Pons (tissue), 1 donor: ENCODE data around the gene CTCF.
"Not testable (repeated sequence)": the region's sequence is repeated elsewhere in the genome, so short reads cannot be mapped to it uniquely, and the experiment has no call there.

Source experiments
- DNase-seq: peaks from one replicate; pipeline ENCODE4 v3.0.0-alpha.2; 2016; ENCODE audit warnings: low spot score

The CTCF gene

DNA sequence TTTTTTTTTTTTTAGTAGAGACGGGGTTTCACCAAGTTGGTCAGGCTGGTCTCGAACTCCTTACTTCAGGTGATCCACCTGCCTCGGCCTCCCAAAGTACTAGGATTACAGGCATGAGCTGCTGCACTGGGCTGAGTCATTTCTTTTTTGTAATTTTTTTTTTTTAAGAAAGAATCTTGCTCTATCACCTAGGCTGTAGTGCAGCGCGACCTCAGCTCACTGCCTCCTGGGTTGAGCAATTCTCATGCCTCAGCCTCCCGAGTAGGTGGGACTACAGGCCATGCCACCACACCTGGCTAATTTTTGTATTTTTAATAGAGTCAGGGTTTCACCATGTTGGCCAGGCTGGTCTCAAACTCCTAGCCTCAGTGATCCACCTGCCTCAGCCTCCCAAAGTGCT, 28.3 kb upstream of the CTCF start:
- not testable (repeated sequence) for DNase-seq

DNA sequence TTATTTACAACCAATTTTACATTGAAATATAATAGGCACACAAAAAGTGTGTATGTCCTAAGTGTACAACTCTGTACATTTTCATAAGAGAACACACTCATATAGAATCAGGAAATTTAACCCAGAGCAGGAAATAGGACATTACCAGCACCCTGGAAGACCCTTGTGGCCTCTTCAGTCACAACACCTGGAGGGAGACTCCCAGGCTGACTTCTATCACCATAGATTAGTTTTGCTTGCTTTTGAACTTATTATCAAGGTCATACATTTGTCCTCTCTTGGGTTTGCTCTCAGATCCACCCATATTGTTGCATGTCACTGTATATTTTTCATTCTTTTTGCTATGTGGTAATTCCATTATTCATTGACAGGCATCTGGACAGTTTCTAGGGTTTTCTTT, 27.9 kb upstream of the CTCF start:
- no peak for DNase-seq

DNA sequence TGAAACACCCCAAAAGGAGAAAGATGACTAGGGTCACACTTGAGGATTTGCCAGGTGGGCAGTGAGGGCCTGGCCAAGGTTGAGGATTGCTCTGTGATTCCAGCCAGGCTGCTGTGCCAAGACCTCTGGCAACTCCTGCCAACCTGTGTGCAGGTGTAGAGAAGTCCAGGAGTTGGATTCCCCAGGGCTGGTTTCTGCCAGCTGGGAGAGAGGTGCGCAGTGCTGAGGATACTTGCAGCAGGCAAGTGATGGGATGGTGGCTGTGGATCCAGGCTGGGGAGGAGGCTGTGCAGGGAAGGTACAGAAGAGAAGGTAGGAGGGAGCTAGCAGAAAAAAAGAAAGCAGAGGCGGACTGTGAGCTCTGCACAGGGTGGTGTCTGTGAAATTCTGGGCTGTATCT, 27.1 kb upstream of the CTCF start:
- DNase-seq: no peak

- no peak for DNase-seq
Observed at GRCh38 chr16:67537270-67537635, 25.1 kb upstream of the CTCF start.

DNA sequence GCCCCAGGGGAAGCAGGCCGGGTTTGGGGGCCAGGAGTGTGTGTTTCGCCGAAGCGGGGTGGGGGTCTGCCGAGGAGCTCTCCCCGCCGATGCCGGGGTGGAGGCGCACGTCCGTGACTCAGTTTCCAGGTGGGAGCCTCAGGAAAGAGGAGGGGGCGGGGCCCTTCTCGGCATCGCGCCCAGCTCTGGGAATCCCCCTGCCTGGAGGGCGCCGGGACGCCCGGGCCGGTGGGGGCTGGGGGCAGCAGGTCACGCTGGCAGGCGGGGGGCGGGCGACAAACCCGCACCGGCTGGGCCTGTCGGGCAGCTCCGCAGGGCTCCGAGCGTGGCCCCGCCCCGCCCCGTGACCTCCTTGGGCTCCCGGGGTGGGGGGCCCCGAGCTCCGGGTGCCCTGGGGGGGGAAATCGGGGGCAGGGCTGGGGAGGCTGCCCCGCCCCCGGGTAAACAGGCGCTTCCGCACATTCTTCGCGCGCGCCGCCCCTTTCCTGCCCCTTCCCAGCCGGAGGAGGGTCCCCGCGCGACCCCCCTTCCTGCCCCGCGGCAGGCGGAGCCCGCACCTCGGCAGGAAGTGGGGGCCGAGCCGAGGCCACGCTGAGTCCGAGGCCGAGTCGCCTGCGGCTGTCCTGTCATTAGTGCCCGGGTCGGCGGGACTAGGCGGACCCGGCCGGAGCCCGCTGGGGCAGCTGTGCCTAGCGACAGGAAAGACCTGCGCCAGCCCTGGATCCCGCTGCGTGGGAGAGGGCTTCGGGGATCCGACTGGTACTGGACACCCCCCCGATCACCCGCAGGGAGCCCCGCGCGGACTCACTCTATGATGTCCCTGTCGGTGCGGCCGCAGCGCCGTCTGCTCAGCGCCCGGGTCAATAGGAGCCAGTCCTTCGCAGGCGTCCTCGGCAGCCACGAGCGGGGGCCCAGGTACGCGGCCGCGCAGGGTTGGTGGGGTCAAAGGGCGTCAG, 24.4 kb upstream of the CTCF start:
- DNase-seq: no peak

GRCh38 chr16:67538666-67539101, 23.6 kb upstream of the CTCF start:
- DNase-seq: no peak

DNA sequence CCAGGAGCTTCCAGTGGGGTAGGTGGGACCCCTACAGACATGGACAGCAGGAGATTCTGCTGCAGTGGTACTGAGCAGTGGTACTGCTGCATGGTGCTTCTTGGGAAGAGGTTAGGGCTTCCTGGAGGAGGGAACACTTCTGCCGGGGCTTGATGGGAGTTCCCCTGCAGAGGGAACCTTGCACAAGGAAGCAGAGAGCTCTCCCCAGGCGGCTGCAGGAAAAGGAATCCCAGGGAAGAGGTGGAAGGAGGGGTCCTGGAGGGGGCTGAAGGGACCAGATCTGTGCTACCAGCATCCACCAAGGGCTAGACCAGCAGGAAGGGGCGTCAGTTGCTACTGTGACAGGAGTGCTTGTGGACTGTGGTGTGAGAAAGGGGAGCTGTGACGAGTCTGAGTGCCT, 23.1 kb upstream of the CTCF start:
- no peak for DNase-seq

GRCh38 chr16:67539691-67540635, 22.4 kb upstream of the CTCF start:
- no peak for DNase-seq

DNA sequence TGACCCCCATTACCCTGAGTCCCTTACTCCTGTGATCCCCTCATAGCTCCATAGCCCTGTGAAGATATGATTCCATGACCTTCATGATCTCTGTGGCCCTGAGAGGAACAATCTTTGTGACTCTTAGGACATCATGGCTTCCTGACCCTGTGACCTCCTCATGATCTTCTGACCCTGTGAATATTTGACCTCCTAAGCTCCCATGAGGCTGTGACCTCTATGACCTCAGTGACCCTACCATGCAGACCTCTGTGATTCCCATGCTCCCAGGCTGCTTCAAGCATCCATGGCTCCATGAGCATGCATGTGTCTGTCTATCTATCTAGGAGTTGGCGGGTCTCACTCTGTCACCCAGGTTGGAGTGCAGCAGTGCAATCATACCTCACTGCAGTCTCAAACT, 21.6 kb upstream of the CTCF start:
- DNase-seq: no peak

DNA sequence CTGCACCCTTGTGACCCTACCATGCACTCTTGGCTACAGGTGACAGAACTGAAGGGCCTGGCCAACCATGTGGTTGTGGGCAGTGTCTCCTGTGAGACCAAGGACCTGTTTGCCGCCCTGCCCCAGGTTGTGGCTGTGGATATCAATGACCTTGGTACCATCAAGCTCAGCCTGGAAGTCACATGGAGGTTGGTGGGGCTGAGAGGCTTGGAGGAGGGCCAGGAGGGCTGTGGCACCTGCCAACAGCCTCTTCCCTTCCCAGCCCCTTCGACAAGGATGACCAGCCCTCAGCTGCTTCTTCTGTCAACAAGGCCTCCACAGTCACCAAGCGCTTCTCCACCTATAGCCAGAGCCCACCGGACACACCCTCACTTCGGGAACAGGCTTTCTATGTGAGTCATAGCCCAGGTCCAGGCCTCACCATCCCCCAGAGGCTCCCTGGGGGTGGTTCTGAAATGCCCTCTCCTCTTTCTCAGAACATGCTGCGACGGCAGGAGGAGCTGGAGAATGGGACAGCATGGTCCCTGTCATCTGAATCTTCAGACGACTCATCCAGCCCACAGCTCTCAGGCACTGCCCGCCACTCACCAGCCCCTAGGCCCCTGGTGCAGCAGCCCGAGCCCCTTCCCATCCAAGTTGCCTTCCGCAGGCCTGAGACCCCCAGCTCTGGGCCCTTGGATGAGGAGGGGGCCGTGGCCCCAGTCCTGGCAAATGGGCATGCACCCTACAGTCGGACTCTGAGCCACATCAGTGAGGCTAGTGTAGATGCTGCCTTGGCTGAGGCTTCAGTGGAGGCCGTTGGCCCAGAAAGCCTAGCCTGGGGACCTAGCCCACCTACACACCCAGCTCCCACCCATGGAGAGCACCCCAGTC, 20.7 kb upstream of the CTCF start:
- DNase-seq: no peak

GRCh38 chr16:67542464-67542863, 19.9 kb upstream of the CTCF start:
- no peak for DNase-seq

GRCh38 chr16:67543036-67543435, 19.3 kb upstream of the CTCF start:
- no peak for DNase-seq

- no peak for DNase-seq
Observed at GRCh38 chr16:67543582-67543981, 18.7 kb upstream of the CTCF start.

GRCh38 chr16:67544329-67544841, 17.9 kb upstream of the CTCF start:
- DNase-seq: no peak

GRCh38 chr16:67544844-67545664, 17.3 kb upstream of the CTCF start:
- DNase-seq: no peak

DNA sequence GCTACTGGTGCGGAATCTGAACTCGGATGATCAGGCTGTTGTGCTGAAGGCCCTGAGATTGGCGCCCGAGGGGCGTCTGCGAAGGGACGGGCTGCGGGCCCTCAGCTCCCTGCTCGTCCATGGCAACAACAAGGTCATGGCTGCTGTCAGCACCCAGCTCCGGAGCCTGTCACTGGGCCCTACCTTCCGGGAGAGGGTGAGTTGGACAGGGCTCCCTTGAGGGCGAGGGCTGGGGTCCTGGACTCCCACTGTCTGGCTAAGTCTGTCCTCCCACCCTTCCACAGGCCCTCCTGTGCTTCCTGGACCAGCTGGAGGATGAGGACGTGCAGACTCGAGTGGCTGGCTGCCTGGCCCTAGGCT, 16.7 kb upstream of the CTCF start:
- no peak for DNase-seq

- no peak for DNase-seq
Observed at GRCh38 chr16:67546091-67546501, 16.2 kb upstream of the CTCF start.

DNA sequence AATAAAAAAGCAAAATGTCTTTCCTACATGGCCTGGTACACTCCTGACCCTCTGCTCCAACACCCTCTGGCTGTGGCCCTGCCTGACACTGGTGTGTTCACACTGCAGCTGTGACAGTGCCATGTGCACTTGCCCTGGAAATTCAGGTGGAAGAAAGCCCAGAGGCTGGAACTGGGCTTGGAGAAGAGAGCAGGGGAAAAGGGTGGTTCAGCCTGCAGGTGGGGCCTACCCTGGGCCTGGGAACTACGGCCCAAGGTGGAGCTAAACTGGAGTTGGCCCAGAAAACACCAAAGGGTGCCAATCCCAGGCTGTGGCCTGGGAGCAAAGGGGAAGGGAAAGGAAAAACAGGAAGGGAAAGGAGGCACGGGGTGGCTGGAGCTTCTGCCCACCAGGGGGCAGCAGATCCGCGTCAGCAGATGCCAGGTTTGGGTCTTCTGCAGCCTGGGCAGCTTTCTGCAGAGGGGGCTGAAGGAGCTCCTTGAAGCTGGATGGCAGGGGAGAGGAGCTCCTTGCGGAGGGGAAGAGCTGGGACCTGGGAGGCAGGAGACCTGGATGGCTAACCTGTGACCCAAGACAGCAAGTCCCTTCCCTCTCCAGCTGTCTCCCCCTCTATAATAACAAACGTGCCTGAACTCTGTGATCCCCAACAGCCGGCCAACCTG, 15.4 kb upstream of the CTCF start:
- DNase-seq: peak; percentile 45

DNA sequence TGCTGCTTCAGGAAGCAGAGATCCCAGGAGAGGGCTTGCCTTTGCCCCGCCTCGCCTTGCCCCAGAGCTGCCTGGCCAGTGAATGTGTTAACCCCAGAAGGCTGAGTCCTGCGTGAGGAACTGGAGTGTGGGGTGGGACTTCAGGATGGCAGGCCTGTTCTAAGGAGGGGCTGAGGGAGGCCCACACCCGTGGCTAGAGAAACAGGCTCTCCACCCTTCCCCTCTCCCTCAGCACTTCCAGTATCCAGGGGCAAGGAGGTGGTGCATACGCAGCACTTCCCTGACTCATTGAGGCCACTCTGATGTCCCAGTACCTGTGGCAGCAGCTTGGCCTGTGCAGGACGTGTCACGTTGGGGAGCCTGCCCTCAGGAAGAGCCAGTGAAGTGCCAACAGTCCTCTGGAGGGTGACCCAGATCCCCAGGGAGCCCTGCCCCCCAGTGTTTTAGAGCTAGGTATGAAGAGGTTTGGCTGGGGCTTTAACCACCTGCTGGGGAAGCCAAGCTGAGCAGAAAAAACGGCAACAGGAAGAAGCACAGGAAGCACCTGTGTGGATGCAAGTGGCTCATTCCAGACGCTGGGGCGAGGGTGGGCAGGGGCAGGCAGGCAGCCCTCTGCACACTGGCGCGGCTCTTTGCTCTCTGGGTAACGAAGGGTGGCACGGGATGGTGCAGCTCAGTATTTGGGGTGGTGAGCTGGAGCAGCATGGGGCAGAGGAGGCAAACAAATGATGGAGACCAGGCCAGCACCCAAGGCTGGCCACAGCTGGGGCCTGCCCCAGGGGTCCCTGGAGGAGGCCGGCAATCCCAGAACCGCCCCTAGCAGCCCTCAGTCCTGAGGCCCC, 14.7 kb upstream of the CTCF start:
- no peak for DNase-seq
